GM21737 (cell line): Measurements from ENCODE around the gene CRAMP1.
"Not testable (repeated sequence)": the region's sequence is repeated elsewhere in the genome, so short reads cannot be mapped to it uniquely, and the experiment has no call there.

Source experiments
- ATAC-seq: cut with Tn5 transposase; IDR thresholded peaks from one replicate; pipeline ENCODE4 v1.9.1; 2021; ENCODE audit warnings: mild to moderate bottlenecking, moderate library complexity; ENCODE audit not compliant: unreplicated experiment

Gene CRAMP1

DNA sequence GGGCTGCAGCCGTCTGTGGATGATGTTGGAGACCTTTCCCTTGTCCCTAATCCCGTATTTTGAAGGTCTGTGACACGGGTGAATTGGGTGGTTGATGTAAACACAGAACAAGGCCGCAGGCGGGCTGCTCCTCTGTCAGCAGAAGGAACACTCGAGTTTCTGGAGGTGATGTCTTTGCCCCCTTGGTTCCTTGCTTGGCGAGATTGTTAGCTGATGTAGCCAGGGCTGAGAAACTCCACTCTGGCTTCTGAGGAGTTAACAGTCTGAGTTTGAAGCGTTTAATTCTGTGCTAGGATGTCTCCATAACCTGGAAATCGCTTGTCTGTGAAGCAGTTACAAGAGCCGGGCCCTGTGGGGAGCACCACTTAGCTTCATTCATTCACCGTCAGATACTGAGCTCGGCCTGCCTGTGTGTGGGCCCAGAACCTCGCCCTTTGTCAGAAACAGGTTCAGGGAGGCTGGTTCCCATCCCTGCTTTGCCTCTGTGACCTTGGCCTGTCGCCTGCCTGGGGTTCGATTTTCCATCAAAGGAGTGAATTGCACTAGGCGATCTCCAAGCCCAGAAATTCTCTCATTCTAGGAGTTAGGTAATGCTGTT is 95.1 kb downstream of the CRAMP1 start:
- no peak for ATAC-seq

DNA sequence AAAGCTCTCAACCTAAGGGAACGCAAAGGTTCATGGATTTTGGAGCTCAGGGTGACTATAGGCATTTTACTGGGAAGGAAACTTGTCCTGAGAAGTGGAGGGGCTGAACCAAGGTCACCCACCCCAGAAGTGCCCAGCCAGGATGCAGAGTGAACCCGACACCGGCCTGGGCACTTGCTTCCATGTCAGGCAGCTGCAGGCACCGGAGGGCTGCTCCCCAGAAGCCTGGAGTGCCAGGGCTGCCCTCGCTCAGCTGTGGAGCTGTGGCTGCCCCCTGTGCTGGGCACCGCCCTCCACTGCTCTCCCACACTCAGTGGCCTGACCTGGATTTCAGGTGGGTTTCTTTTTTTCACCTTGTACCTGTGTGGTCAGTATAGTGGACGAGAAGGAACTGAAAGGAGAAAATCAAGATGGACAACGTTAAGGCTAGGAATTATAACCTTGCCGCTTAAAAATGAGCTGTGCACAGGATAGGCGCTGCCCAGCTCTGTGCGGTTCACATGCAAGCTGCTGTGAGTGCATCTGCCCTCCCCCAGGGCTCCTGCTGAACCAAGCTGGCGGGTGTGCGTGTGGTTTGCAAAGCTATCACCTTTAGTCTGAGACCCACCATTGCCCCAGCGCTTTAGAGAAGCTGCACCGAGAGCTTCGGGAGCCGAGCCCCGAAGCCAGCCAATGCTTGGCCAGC is 96.1 kb downstream of the CRAMP1 start:
- no peak for ATAC-seq

DNA sequence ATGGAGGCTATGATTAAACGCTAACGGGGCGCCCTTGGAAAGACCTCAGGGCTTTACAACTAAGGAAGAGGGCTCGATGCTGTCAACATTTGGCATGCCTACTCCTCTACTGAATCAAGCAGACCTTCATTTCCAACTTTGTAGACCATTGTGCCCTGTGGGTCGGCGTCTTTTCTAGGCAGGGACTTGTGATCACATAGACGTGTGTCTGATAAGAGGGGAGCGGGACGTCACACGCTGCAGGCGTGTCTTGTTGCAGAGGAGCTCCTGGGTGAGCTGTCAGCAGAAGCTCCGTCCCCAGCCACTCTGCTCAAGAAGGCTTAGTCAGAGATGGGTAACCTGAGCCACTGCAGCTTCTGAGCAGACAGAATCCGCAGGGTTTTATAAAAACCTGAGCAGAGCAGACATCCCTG is 96.6 kb downstream of the CRAMP1 start:
- ATAC-seq: no peak

DNA sequence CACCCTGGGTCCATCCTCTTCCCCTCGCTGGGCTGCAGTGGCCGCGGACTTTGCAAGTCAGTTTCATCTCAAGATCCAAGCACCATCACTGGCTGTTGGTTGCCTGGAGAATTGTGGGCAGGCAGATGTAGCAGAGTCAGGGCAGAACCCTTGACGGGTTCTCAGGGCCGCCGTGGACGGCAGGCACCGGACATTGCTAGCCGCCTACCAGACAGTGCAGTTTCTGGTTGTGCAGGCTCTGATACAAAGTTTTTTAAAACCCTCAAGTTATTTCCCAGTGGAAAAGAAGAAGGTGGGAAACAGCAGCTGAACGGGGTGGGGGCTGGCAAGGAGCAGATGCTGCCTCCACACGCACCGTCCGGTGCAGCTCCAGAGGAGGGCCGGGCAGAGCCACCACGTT is 97.2 kb downstream of the CRAMP1 start:
- no peak for ATAC-seq

DNA sequence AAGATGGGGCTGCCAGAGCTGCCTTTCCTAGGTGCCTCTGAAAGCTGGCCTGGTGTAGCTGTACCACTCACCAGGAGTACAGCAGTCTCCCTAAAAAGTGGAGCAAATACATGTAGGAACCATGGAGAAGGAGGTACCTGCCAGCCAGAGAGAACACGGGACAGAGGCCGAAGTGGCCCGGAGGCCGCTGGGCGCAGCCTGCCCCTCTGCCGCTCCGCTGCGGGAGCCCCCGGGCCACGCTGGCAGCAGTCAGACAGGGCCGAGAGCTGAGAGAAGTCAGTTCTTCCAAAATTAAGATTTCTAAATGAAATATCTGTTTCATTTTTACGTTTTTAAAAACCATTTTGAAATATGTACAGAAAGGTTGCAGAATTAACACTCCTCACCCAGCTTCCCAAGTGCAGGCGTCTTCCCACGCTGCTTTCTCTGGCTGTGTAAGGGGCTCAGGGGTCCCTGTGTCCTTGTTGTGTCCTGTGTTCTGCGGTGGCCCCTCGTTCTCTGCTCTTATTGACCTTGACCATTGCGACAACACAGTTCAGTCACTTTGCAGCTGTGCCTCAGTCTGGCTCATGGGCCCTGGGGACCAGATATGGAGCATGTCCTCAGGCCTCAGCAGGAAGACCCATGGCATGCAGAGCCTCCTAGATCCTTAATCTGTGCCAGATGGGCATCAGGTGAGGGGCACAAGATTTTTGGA is 98.8 kb downstream of the CRAMP1 start:
- no peak for ATAC-seq

DNA sequence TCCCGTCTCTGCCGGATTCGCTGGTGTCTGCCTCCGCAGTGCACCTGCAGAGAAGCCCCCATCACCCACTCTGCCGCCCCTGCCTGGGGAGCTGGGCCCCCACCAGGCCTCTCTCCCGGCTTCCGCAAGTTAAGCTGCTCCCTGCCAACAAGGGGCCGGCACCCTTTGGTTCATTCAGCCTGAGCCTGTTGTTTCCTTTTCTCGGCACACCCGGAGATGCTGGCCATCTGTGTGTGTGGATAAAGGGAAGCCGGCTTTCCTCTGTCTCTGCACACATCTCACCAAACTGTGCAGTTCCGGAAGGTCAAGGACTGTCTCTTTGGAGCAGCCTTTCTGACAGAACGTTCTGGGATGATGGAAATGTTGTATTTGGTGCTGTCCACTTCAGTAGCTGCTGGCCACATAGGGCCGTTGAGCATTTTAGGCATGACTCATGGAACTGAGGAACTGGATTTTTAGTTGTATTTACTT is 100.7 kb downstream of the CRAMP1 start:
- no peak for ATAC-seq

DNA sequence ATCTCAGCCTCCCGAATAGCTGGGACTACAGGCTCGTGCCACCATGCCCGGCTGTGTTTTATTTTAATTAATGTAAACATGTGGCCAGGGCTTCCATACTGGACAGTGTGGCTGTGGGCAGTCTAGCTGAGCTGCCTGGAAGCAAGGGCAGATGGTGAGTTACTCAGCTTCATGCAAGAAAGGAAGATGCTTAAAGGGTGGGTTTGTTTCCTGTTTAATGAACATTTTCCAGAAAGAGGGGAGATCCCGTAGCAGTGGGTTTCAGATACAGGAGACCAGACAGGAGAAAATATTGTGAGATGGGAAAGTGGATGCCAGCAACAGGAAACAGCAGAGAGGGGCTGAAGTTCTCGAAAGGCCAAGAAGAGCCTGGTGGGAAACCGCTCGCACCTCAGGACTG is 101.2 kb downstream of the CRAMP1 start:
- no peak for ATAC-seq

DNA sequence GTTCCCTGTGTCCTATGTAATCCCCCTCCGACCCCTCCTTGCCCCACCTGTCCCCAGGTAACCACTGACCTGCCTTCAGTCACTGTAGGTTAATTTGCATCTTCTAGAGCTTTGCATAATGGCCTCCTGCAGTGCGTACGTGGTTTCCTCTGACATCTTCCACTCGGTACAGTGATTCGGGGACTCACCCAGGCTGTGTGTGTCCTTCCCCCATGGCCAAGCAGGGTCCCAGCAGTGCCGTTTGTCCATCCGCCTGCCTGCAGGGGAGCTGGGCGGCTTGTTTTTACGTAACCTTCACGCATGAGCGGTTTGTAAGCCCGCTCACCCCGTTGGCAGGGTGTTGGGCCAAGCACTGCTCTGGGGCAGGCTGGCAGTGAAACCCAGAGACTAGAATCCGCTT is 101.8 kb downstream of the CRAMP1 start:
- no peak for ATAC-seq

DNA sequence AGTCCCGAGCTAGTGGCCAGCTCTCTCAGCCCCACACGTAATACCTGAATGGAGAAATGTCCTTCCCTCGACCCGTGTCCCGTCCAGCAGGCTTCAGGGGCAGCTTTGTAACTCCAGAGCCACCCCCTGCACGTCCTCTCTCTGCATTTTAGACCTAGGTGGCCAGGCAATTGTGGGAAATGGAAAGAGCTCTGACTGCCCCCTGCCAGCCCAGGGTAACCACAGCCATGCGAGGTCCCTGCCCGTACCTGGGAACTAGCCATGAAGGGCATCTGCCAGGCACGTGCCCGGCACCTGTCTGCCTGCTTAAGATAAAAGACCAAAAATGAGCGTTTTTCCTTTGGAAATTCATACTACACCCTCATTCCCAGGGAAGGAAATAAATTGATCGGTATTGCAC is 103.1 kb downstream of the CRAMP1 start:
- ATAC-seq: no peak

DNA sequence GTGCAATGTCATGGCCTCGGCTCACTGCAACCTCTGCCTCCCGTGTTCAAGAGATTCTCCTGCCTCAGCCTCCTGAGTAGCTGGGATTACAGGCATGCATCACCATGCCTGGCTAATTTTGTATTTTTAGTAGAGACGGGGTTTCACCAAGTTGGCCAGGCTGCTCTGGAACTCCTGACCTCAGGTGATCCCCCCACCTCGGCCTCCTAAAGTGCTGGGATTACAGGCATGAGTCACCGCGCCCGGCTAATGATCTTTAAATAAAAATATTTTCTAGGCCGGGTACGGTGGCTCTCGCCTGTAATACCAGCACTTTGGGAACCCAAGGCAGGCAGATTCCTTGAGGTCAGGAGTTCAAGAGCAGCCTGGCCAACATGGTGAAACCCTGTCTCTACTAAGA is 106.1 kb downstream of the CRAMP1 start:
- not testable (repeated sequence) for ATAC-seq

DNA sequence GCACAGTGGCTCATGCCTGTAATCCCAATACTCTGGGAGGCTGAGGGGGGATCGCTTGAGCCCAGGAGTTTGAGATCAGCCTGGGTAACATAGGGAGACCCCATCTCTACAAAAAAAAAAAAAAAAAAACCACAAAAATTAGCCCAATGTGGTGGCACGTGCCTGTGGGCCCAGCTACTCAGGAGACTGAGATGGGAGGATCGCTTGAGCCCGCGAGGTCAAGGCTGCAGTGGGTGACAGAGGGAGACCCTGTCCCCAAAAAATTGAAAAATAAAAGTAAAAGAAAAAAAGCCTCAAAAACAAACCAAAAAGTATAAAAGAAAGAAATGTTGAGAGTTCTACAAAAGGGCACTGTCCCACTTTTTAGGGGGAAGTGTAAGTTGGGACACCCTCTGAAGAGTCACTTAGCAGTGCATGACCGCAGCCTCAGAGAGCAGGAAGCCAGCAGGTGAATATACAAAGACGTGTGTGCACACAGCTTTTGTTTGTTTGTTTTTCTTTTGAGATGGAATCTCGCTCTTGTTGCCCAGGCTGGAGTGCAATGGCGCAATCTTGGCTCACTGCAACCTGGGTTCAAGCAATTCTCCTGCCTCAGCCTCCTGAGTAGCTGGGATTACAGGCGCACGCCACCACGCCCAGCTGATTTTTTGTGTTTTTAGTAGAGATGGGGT is 107.5 kb downstream of the CRAMP1 start:
- ATAC-seq: not testable (repeated sequence)

DNA sequence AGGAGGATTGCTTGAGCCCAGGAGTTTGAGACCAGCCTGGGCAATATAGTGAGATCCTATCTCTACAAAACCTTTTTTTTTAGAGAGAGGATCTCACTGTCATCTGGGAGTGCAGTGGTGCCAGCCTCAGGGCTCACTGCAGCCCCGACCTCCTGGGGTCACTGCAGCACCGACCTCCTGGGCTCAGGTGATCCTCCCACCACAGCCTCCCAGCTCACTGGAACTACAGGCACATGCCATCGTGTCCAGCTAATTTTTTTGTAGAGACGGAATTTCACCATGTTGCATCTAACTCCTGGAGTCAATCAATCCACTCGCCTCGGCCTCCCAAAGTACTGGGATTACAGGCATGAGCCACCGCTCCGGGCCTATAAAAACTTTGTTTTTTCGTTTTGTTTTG is 109.2 kb downstream of the CRAMP1 start:
- ATAC-seq: no peak

DNA sequence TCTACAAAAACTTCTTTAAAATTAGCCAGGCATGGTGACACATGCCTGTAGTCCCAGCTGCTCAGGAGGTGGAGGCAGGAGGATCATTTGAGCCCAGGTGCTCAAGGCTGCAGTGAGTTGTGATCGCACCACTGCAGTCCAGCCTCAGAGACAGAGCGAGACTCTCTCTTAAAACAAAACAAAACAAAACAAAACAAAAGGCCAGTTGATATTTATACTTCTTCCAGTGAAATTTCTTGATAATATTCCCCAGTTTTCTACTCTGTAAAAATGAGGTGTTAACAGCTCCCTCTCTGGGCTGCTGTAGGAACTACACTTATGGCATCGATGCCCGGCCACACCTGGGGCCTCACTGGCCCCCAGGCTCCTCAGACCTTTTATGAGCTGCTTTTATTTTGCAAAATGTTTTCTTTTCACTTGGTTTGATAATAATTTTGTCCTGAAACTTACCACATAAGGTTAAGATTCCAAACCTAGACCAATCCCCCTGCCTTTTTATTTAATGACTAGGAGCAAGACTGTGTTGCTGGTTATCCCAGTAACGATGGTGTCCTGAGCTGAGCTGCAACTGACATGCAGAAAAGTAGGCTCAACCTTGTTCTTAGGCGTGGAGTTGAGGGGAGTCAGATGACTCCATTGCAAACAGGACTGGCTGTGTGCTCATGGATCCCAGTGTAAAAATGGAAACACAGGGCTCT is 111.4 kb downstream of the CRAMP1 start:
- no peak for ATAC-seq

DNA sequence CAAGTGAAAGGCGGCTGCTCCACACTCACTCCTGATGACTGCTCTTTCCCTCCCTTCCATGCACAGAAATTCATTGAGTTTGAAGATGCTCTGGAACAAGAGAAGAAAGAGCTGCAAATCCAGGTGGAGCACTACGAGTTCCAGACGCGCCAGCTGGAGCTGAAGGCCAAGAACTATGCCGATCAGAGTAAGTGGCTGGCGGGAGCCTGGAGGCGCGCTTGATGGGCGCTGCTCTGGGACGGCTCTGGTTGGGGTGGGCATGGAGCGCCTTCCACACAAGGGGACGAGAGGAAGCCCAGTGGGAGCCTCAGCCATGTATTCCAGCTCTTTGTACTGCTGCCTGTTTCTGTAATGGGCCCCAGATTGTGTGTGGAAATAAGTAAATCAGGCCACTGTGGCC is 112.3 kb downstream of the CRAMP1 start:
- ATAC-seq: no peak

DNA sequence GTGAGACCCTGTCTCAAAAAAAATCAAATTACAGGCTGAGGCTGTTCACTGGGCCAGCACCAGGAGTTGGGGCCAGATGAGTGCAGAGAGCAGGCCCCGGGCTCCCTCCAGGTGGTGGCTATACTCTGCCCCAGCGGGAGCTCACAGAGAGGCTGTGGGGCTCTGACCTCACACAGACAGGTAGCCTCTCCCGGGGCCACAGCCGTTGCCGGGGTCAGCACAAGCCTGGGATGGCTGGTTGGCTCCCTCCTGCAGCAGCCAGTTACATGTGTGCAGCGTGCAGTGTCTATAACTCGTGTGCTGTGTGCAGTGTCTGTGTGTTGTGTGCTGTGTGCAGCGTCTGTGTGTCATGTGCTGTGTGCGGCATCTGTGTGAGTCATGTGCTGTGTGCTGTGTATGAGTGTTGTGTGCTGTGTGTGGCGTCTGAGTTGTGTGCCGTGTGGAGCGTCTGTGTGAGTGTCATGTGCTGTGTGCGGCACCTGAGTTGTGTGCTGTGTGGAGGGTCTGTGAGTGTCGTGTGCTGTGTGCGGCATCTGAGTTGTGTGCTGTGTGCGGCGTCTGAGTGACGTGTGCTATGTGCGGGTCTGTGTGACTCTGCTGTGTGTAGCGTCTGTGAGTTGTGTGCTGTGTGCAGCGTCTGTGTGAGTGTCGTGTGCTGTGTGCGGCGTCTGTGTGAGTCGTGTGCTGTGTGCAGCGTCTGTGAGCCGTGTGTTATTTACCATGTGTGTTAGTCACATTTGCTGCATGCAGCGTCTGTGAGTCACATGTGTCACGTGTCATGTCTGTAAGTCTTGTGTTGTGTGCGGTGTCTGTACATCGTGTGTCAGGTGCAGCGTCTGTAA is 114.7 kb downstream of the CRAMP1 start:
- no peak for ATAC-seq
